Umbilical cord (tissue), 2 donors: ENCODE measurements around the gene ZNF689. TPM values are rescaled to one million over a fixed set of nuclear protein-coding genes. Genes with fewer than 3 reads are reported as not detected.
"Not testable (repeated sequence)": the region's sequence is repeated elsewhere in the genome, so short reads cannot be mapped to it uniquely, and the experiment has no call there.

ENCODE experiments used
- DNase-seq: peaks from one replicate; pipeline ENCODE4 v3.0.0-alpha.2; 2015; ENCODE audit warnings: low spot score
- total RNA-seq: library from RNA; depleted of rRNA; stranded (reverse); fragments of >200 nt; gene quantifications from one replicate; pipeline ENCODE4 v1.2.3, GENCODE V29; 2014; ENCODE audit warnings: low replicate concordance; ENCODE audit not compliant: insufficient read depth

ZNF689 gene
- total RNA-seq, 1 donor from 2014 or later = 8.2 TPM

GRCh38 chr16:30600929-30601328 is 9.3 kb downstream of the ZNF689 start:
- DNase-seq = no peak

GRCh38 chr16:30600215-30600614 is 10.0 kb downstream of the ZNF689 start:
- no peak for DNase-seq

GRCh38 chr16:30592871-30593270 is 17.3 kb downstream of the ZNF689 start:
- DNase-seq = no peak

- DNase-seq = not testable (repeated sequence)
Observed at GRCh38 chr16:30590869-30591268, 19.3 kb downstream of the ZNF689 start.

GRCh38 chr16:30589582-30589981 is 20.6 kb downstream of the ZNF689 start:
- DNase-seq = not testable (repeated sequence)

GRCh38 chr16:30588651-30589050 is 21.5 kb downstream of the ZNF689 start:
- DNase-seq = no peak

GRCh38 chr16:30585400-30586191 is 24.6 kb downstream of the ZNF689 start, which contains the start of gene ZNF785:
TSS of gene ZNF785 (minus strand) at chr16:30585697. CDS start at chr16:30585611, 86 bp downstream.
- DNase-seq = peak; percentile 100

GRCh38 chr16:30585022-30585399 is 25.2 kb downstream of the ZNF689 start:
- DNase-seq = no peak

- no peak for DNase-seq
Observed at GRCh38 chr16:30582611-30583340, 27.4 kb downstream of the ZNF689 start.

GRCh38 chr16:30581457-30581856 is 28.7 kb downstream of the ZNF689 start:
- DNase-seq = no peak

- DNase-seq = no peak
Observed at GRCh38 chr16:30574678-30575077, 35.5 kb downstream of the ZNF689 start.

- peak; percentile 100 for DNase-seq
Observed at GRCh38 chr16:30571445-30572322, 38.5 kb downstream of the ZNF689 start, which contains the start of gene ZNF688. TSS of gene ZNF688 (minus strand) at chr16:30571714. CDS start at chr16:30571629, 85 bp downstream.

GRCh38 chr16:30570636-30571444 is 39.3 kb downstream of the ZNF689 start:
- DNase-seq = peak; percentile 59

GRCh38 chr16:30569746-30570635 is 40.2 kb downstream of the ZNF689 start:
- no peak for DNase-seq

GRCh38 chr16:30569281-30569680 is 40.9 kb downstream of the ZNF689 start:
- no peak for DNase-seq

- no peak for DNase-seq
Observed at GRCh38 chr16:30567991-30568638, 42.1 kb downstream of the ZNF689 start.

- DNase-seq = no peak
Observed at GRCh38 chr16:30567160-30567990, 42.8 kb downstream of the ZNF689 start.

- DNase-seq = no peak
Observed at GRCh38 chr16:30566531-30566930, 43.7 kb downstream of the ZNF689 start.
